T-helper 1 cell (primary cell): ENCODE data around the gene CDPF1.

Source experiments
- DNase-seq, 5 donors: peaks; one replicate each; pipeline ENCODE4 v3.0.0-alpha.2; 2012 to 2020
- total RNA-seq, 4 donors: gene quantifications; one replicate each; lab custom pipeline; 2026; lab: John Stamatoyannopoulos, UW

The CDPF1 gene
- total RNA-seq, result 2.1 to 8.3 (median 4.5) reads per million in 4 donors

GRCh38 chr22:46250035-46250782 is at the start of gene CDPF1:
CDPF1 (minus strand) TSS chr22:46250293; CDS start chr22:46248284, 2,009 bp downstream.
- DNase-seq, result peak; percentile 77 to 90 (median 85)

- no peak for DNase-seq
These were observed 49.0 kb upstream of the CDPF1 start for GRCh38 chr22:46299101-46299500.

- peak in 1 of 5 donors; percentile 34 for DNase-seq
These were observed 47.2 kb upstream of the CDPF1 start for GRCh38 chr22:46297151-46297812.

GRCh38 chr22:46296257-46297150 is 46.4 kb upstream of the CDPF1 start, which contains the start of gene GTSE1:
GTSE1 (plus strand) TSS chr22:46296870; CDS start chr22:46297401, 531 bp downstream.
- DNase-seq, result peak; percentile 95 to 99 (median 97)

- no peak for DNase-seq
These were observed 45.3 kb upstream of the CDPF1 start for GRCh38 chr22:46295277-46295971.

- no peak for DNase-seq
These were observed 44.7 kb upstream of the CDPF1 start for GRCh38 chr22:46294784-46295183.

- DNase-seq, result no peak
These were observed 43.6 kb upstream of the CDPF1 start for GRCh38 chr22:46293577-46294260.

GRCh38 chr22:46292732-46293131 is 42.6 kb upstream of the CDPF1 start:
- DNase-seq, result no peak

GRCh38 chr22:46292173-46292572 is 42.1 kb upstream of the CDPF1 start:
- DNase-seq, result no peak

- DNase-seq, result no peak
These were observed 41.0 kb upstream of the CDPF1 start for GRCh38 chr22:46290843-46291785.

GRCh38 chr22:46290121-46290842 is 40.2 kb upstream of the CDPF1 start:
- DNase-seq, result no peak

- no peak for DNase-seq
These were observed 39.3 kb upstream of the CDPF1 start for GRCh38 chr22:46289244-46289891.

- no peak for DNase-seq
These were observed 38.8 kb upstream of the CDPF1 start for GRCh38 chr22:46288846-46289243.

- DNase-seq, result peak in 1 of 5 donors; percentile 86
These were observed 38.0 kb upstream of the CDPF1 start for GRCh38 chr22:46287873-46288751.

- DNase-seq, result no peak
These were observed 37.1 kb upstream of the CDPF1 start for GRCh38 chr22:46286941-46287872.

GRCh38 chr22:46286006-46286405 is 35.9 kb upstream of the CDPF1 start:
- DNase-seq, result no peak
